H7 (cell line): ENCODE measurements around the gene EIF4A3. TPM values are rescaled to one million over a fixed set of nuclear protein-coding genes. Genes with fewer than 3 reads are reported as not detected.
"Not testable (repeated sequence)": the region's sequence is repeated elsewhere in the genome, so short reads cannot be mapped to it uniquely, and the experiment has no call there.

Source experiments
- DNase-seq: peaks from one replicate; pipeline ENCODE4 v3.0.0; 2012
- H3K27me3 ChIP-seq: 2 replicates; pipeline ENCODE4 v1.6.0; 2011; ENCODE audit warnings: mild to moderate bottlenecking, low read length; ENCODE audit not compliant: control insufficient read depth, insufficient read depth
- H3K36me3 ChIP-seq: replicated peaks from 2 replicates; pipeline ENCODE4 v1.5.1; 2011; ENCODE audit warnings: low read length; ENCODE audit not compliant: control insufficient read depth, insufficient read depth
- H3K4me3 ChIP-seq: 2 replicates; pipeline ENCODE4 v1.5.1; 2011; ENCODE audit warnings: low read depth, mild to moderate bottlenecking, control low read depth, low read length, moderate library complexity; ENCODE audit not compliant: insufficient read depth
- total RNA-seq: library from RNA; depleted of rRNA; stranded (reverse); fragments of >200 nt; shearing (Covaris generic); gene quantifications from 2 replicates; pipeline ENCODE4 v1.2.3, GENCODE V29; 2014

Gene EIF4A3
- total RNA-seq, 1 experiment from 2014 or later, result 138 TPM

- no peak for DNase-seq
- H3K36me3 ChIP-seq, result no peaks in the 10 kb centered on the region
These were observed 48.9 kb downstream of the EIF4A3 start for GRCh38 chr17:80097844-80098691.

GRCh38 chr17:80097127-80097621 lies 49.8 kb downstream of the EIF4A3 start:
- no peaks in the 10 kb centered on the region for H3K27me3 ChIP-seq
- DNase-seq, result peak; percentile 25
- H3K4me3 ChIP-seq, result no peak overlapping the region
- H3K36me3 ChIP-seq, result no peaks in the 10 kb centered on the region

More at GRCh38 chr17:80097844-80098691, 48.9 kb downstream of the EIF4A3 start:
- Histone ChIP-seq H3K27me3 (peaks cover 2% of the 10 kb centered on the region; the same call in 1 of the 2 replicates), H3K4me3 (no peak overlapping the region)

- no peaks in the 10 kb centered on the region for H3K36me3 ChIP-seq
- H3K4me3 ChIP-seq, result no peak overlapping the region
- DNase-seq, result peak; percentile 35
- no peaks in the 10 kb centered on the region for H3K27me3 ChIP-seq
These were observed 50.3 kb downstream of the EIF4A3 start for GRCh38 chr17:80096561-80097021.

- H3K36me3 ChIP-seq, result no peaks in the 10 kb centered on the region
- peak; percentile 34 for DNase-seq
- H3K27me3 ChIP-seq, result no peaks in the 10 kb centered on the region
- H3K4me3 ChIP-seq, result no peak overlapping the region
These were observed 51.0 kb downstream of the EIF4A3 start for GRCh38 chr17:80095844-80096475.

- Histone ChIP-seq H3K36me3 (no peaks in the 10 kb centered on the region), H3K27me3 (no peaks in the 10 kb centered on the region), H3K4me3 (no peak overlapping the region)
- DNase-seq, result peak; percentile 35
These were observed 51.7 kb downstream of the EIF4A3 start for GRCh38 chr17:80095038-80095843.

GRCh38 chr17:80092959-80093358 lies 54.0 kb downstream of the EIF4A3 start:
- Histone ChIP-seq H3K36me3 (no peaks in the 10 kb centered on the region), H3K27me3 (no peaks in the 10 kb centered on the region), H3K4me3 (no peak overlapping the region)
- DNase-seq, result no peak

- no peaks in the 10 kb centered on the region for H3K27me3 ChIP-seq
- H3K4me3 ChIP-seq, result no peak overlapping the region
- peak; percentile 42 for DNase-seq
- no peaks in the 10 kb centered on the region for H3K36me3 ChIP-seq
These were observed 55.6 kb downstream of the EIF4A3 start for GRCh38 chr17:80091376-80091775.

GRCh38 chr17:80090164-80090563 lies 56.8 kb downstream of the EIF4A3 start:
- H3K27me3 ChIP-seq, H3K4me3 ChIP-seq, H3K36me3 ChIP-seq, DNase-seq: not testable (repeated sequence)

GRCh38 chr17:80089762-80090161 lies 57.2 kb downstream of the EIF4A3 start:
- H3K36me3 ChIP-seq, result no peaks in the 10 kb centered on the region
- DNase-seq, result no peak
- H3K4me3 ChIP-seq, result no peak overlapping the region
- H3K27me3 ChIP-seq, result no peaks in the 10 kb centered on the region

GRCh38 chr17:80087346-80088265 lies 59.3 kb downstream of the EIF4A3 start:
- no peak for DNase-seq
- Histone ChIP-seq H3K27me3 (no peaks in the 10 kb centered on the region), H3K4me3 (no peak overlapping the region), H3K36me3 (no peaks in the 10 kb centered on the region)

- Histone ChIP-seq H3K36me3 (no peaks in the 10 kb centered on the region), H3K4me3 (no peak overlapping the region), H3K27me3 (no peaks in the 10 kb centered on the region)
- DNase-seq, result no peak
These were observed 60.3 kb downstream of the EIF4A3 start for GRCh38 chr17:80086616-80087015.

- no peak overlapping the region for H3K4me3 ChIP-seq
- no peaks in the 10 kb centered on the region for H3K36me3 ChIP-seq
- DNase-seq, result no peak
- no peaks in the 10 kb centered on the region for H3K27me3 ChIP-seq
These were observed 60.8 kb downstream of the EIF4A3 start for GRCh38 chr17:80086081-80086480.

- no peak overlapping the region for H3K4me3 ChIP-seq
- H3K36me3 ChIP-seq, result no peaks in the 10 kb centered on the region
- no peaks in the 10 kb centered on the region for H3K27me3 ChIP-seq
- no peak for DNase-seq
These were observed 62.2 kb downstream of the EIF4A3 start for GRCh38 chr17:80084773-80085172.
